Measurements from ENCODE around the gene SLC49A3. TPM values are rescaled to one million over a fixed set of nuclear protein-coding genes. Genes with fewer than 3 reads are reported as not detected.

SLC49A3 gene
- total and polyA plus RNA-seq, 2 experiments from 2014 or later: 12.2 to 12.8 TPM

- 95% methylated on average over 18 of the region's 27 CpGs for WGBS (ENCODE audit: low lambda C conversion rate, missing lambda C conversion rate)
- no peaks in the 10 kb centered on the region for H3K79me2 ChIP-seq
These were observed 30.9 kb downstream of the SLC49A3 start for GRCh38 chr4:657834-658667.

GRCh38 chr4:657338-657833, 31.6 kb downstream of the SLC49A3 start:
- Histone ChIP-seq H3K36me3 (replicated peaks; ENCODE audit: insufficient read depth, low read depth) (no peaks in the 10 kb centered on the region), H3K4me1 (ENCODE audit: insufficient read depth) (no peaks in the 10 kb centered on the region), H3K79me2 (no peaks in the 10 kb centered on the region), H3K4me2 (no peak overlapping the region), H2AFZ (no peak overlapping the region), H3K27me3 (no peaks in the 10 kb centered on the region), H3K27ac (no peak overlapping the region), H3K9me2 (replicated peaks; ENCODE audit: insufficient read depth) (no peaks in the 10 kb centered on the region), H3K9me3 (ENCODE audit: low read depth) (no peaks in the 10 kb centered on the region), H3K4me3 (no peak overlapping the region), H4K20me1 (ENCODE audit: insufficient read depth, poor library complexity, severe bottlenecking) (no peaks in the 10 kb centered on the region)
- WGBS (ENCODE audit: low lambda C conversion rate, missing lambda C conversion rate): 94% methylated on average over 9 of the region's 23 CpGs
- DNase-seq (ENCODE audit: low spot score): no peak
- TF ChIP-seq EZH2phosphoT487 (IDR thresholded peaks at IDR 0.05; ENCODE audit: low read depth, severe bottlenecking, unreplicated experiment): no peak
- TF ChIP-seq EZH2 (IDR thresholded peaks at IDR 0.05; ENCODE audit: borderline replicate concordance): no peak

More at GRCh38 chr4:657834-658667, 30.9 kb downstream of the SLC49A3 start:
- Histone ChIP-seq H3K36me3 (replicated peaks; ENCODE audit: insufficient read depth, low read depth) (no peaks in the 10 kb centered on the region), H3K4me3 (no peak overlapping the region), H3K27me3 (no peaks in the 10 kb centered on the region), H3K9me3 (ENCODE audit: low read depth) (no peaks in the 10 kb centered on the region), H2AFZ (no peak overlapping the region), H3K4me2 (no peak overlapping the region), H3K27ac (no peak overlapping the region), H4K20me1 (ENCODE audit: insufficient read depth, poor library complexity, severe bottlenecking) (no peaks in the 10 kb centered on the region), H3K9me2 (replicated peaks; ENCODE audit: insufficient read depth) (no peaks in the 10 kb centered on the region), H3K4me1 (ENCODE audit: insufficient read depth) (peaks cover 2% of the 10 kb centered on the region)
- TF ChIP-seq, protein P1, sequence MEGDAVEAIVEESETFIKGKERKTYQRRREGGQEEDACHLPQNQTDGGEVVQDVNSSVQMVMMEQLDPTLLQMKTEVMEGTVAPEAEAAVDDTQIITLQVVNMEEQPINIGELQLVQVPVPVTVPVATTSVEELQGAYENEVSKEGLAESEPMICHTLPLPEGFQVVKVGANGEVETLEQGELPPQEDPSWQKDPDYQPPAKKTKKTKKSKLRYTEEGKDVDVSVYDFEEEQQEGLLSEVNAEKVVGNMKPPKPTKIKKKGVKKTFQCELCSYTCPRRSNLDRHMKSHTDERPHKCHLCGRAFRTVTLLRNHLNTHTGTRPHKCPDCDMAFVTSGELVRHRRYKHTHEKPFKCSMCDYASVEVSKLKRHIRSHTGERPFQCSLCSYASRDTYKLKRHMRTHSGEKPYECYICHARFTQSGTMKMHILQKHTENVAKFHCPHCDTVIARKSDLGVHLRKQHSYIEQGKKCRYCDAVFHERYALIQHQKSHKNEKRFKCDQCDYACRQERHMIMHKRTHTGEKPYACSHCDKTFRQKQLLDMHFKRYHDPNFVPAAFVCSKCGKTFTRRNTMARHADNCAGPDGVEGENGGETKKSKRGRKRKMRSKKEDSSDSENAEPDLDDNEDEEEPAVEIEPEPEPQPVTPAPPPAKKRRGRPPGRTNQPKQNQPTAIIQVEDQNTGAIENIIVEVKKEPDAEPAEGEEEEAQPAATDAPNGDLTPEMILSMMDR (IDR thresholded peaks at IDR 0.05; ENCODE audit: poor library complexity): no peak
- no peak for TF ChIP-seq EZH2 (IDR thresholded peaks at IDR 0.05; ENCODE audit: borderline replicate concordance)
- TF ChIP-seq EZH2phosphoT487 (IDR thresholded peaks at IDR 0.05; ENCODE audit: low read depth, severe bottlenecking, unreplicated experiment): no peak
- no peak for DNase-seq (ENCODE audit: low spot score)

GRCh38 chr4:656436-657337, 32.3 kb downstream of the SLC49A3 start:
- Histone ChIP-seq H3K79me2 (no peaks in the 10 kb centered on the region), H4K20me1 (ENCODE audit: insufficient read depth, poor library complexity, severe bottlenecking) (no peaks in the 10 kb centered on the region), H3K27me3 (no peaks in the 10 kb centered on the region), H2AFZ (no peak overlapping the region), H3K4me3 (no peak overlapping the region), H3K4me1 (ENCODE audit: insufficient read depth) (no peaks in the 10 kb centered on the region), H3K9me2 (replicated peaks; ENCODE audit: insufficient read depth) (no peaks in the 10 kb centered on the region), H3K4me2 (no peak overlapping the region), H3K36me3 (replicated peaks; ENCODE audit: insufficient read depth, low read depth) (no peaks in the 10 kb centered on the region), H3K9me3 (ENCODE audit: low read depth) (no peaks in the 10 kb centered on the region), H3K27ac (no peak overlapping the region)
- WGBS (ENCODE audit: low lambda C conversion rate, missing lambda C conversion rate): 83% methylated on average over 38 of the region's 58 CpGs
- no peak for DNase-seq (ENCODE audit: low spot score)
- TF ChIP-seq EZH2phosphoT487 (IDR thresholded peaks at IDR 0.05; ENCODE audit: low read depth, severe bottlenecking, unreplicated experiment) (no peak), EZH2 (IDR thresholded peaks at IDR 0.05; ENCODE audit: borderline replicate concordance) (no peak)
- TF ChIP-seq, protein P1 (IDR thresholded peaks at IDR 0.05; ENCODE audit: poor library complexity): no peak
